ENCODE data around the gene LCN9.

Gene LCN9

GRCh38 chr9:135673941-135674340 lies 10.8 kb downstream of the LCN9 start:
- DNase-seq, result no peak

GRCh38 chr9:135674977-135675376 lies 11.9 kb downstream of the LCN9 start:
- no peak for DNase-seq

GRCh38 chr9:135676891-135677290 lies 13.8 kb downstream of the LCN9 start:
- no peak for DNase-seq

GRCh38 chr9:135677641-135678168 lies 14.6 kb downstream of the LCN9 start:
- peak; percentile 34 for DNase-seq

GRCh38 chr9:135678236-135679017 lies 15.3 kb downstream of the LCN9 start:
- no peak for DNase-seq

- no peak for DNase-seq
These were observed 16.9 kb downstream of the LCN9 start for GRCh38 chr9:135680056-135680455.

GRCh38 chr9:135681161-135681560 lies 18.1 kb downstream of the LCN9 start:
- no peak for DNase-seq

GRCh38 chr9:135683401-135684034 lies 20.4 kb downstream of the LCN9 start:
- DNase-seq, result no peak

GRCh38 chr9:135684691-135685090 lies 21.6 kb downstream of the LCN9 start:
- DNase-seq, result no peak

- DNase-seq, result no peak
These were observed 24.1 kb downstream of the LCN9 start for GRCh38 chr9:135687216-135687615.

GRCh38 chr9:135689011-135689410 lies 25.9 kb downstream of the LCN9 start:
- DNase-seq, result no peak

GRCh38 chr9:135690836-135691570 lies 27.9 kb downstream of the LCN9 start:
- no peak for DNase-seq

GRCh38 chr9:135692410-135692809 lies 29.3 kb downstream of the LCN9 start:
- no peak for DNase-seq

- DNase-seq, result no peak
These were observed 30.2 kb downstream of the LCN9 start for GRCh38 chr9:135693265-135693664.

GRCh38 chr9:135693771-135694170 lies 30.7 kb downstream of the LCN9 start:
- DNase-seq, result no peak

- no peak for DNase-seq
These were observed 31.3 kb downstream of the LCN9 start for GRCh38 chr9:135694414-135694813.

GRCh38 chr9:135695036-135695435 lies 31.9 kb downstream of the LCN9 start:
- DNase-seq, result no peak

- peak; percentile 53 for DNase-seq
These were observed 32.5 kb downstream of the LCN9 start for GRCh38 chr9:135695642-135696041.

GRCh38 chr9:135696446-135696845 lies 33.3 kb downstream of the LCN9 start:
- DNase-seq, result no peak

- DNase-seq, result no peak
These were observed 34.1 kb downstream of the LCN9 start for GRCh38 chr9:135697226-135697625.

- DNase-seq, result no peak
These were observed 35.1 kb downstream of the LCN9 start for GRCh38 chr9:135698236-135698635.

GRCh38 chr9:135698767-135699166 lies 35.7 kb downstream of the LCN9 start:
- DNase-seq, result no peak

- no peak for DNase-seq
These were observed 36.3 kb downstream of the LCN9 start, which contains the start of gene SOHLH1 for GRCh38 chr9:135699440-135699839. SOHLH1 (minus strand) TSS chr9:135699481; CDS start chr9:135699467, 14 bp downstream.

GRCh38 chr9:135700525-135700924 lies 37.4 kb downstream of the LCN9 start:
- no peak for DNase-seq
